B cell (primary cell): ENCODE data around the gene USP20. TPM values are rescaled to one million over a fixed set of nuclear protein-coding genes. Genes with fewer than 3 reads are reported as not detected.

Experiments
- ATAC-seq: fragments of 200-7000 bp; cut with Tn5 transposase; one replicate; pipeline ENCODE4 v1.10.0; 2021; ENCODE audit warnings: low read depth, mild to moderate bottlenecking, moderate number of reproducible peaks, moderate library complexity
- CTCF ChIA-PET: fragments of 350-600 bp; sonication (Branson Sonifier 250); formaldehyde crosslinking; loops from one replicate; lab custom pipeline; 2021; ENCODE audit warnings: antibody characterized with exemption, inconsistent platforms; lab: Charles Lee
- POLR2A ChIA-PET: fragments of 350-600 bp; sonication (Branson Sonifier 250); formaldehyde crosslinking; loops from one replicate; lab custom pipeline; 2021; ENCODE audit warnings: antibody characterized with exemption; lab: Charles Lee
- DNase-seq: peaks from one replicate; pipeline ENCODE4 v3.0.0; 2013
- H2AFZ ChIP-seq: 2 replicates; pipeline ENCODE4 v1.6.1; 2012; ENCODE audit warnings: mild to moderate bottlenecking, low read depth, low read length; ENCODE audit not compliant: insufficient read depth, poor library complexity, severe bottlenecking
- H3K27ac ChIP-seq, 2 donors: 1 replicate in 1 of 2; 2 replicates in 1 of 2; pipeline ENCODE4 v1.5.1; 2012 to 2013; ENCODE audit warnings: low read length in 2 of 2, mild to moderate bottlenecking in 2 of 2, moderate library complexity in 1 of 2
- H3K27me3 ChIP-seq, 4 experiments: fragments of 200-600 bp in 1 of 4; sonication (generic) in 1 of 4; replicated peaks in 1 of 4; 1 replicate in 2 of 4; 2 replicates in 2 of 4; pipeline versions ENCODE4 v1.6.1 to v1.7.0; 2013 to 2016; ENCODE audit warnings: low read length in 3 of 4, mild to moderate bottlenecking in 2 of 4, mixed read lengths in 1 of 4, moderate library complexity in 1 of 4; ENCODE audit not compliant: insufficient read depth in 4 of 4, control insufficient read depth in 3 of 4; ENCODE audit errors: control extremely low read depth in 1 of 4
- H3K36me3 ChIP-seq, 2 experiments: replicated peaks in 1 of 2; 1 replicate in 1 of 2; 2 replicates in 1 of 2; pipeline versions ENCODE4 v1.6.1 to v1.7.1; 2013; ENCODE audit warnings: low read length in 1 of 2; ENCODE audit not compliant: insufficient read depth in 2 of 2, control insufficient read depth in 1 of 2; ENCODE audit errors: control extremely low read depth in 1 of 2, extremely low read depth in 1 of 2
- H3K4me1 ChIP-seq, 2 donors: fragments of 200-600 bp in 1 of 2; sonication (generic) in 1 of 2; 1 replicate in 1 of 2; 2 replicates in 1 of 2; pipeline versions ENCODE4 v1.5.1 to v1.6.1; 2013 to 2017; ENCODE audit warnings: low read length in 2 of 2; ENCODE audit not compliant: control insufficient read depth in 2 of 2, insufficient read depth in 2 of 2
- H3K4me2 ChIP-seq: replicated peaks from 2 replicates; pipeline ENCODE3; 2012; ENCODE audit warnings: mild to moderate bottlenecking, low read depth, low read length; ENCODE audit not compliant: poor library complexity, severe bottlenecking
- H3K4me3 ChIP-seq, 5 experiments: fragments of 200-600 bp in 1 of 5; sonication (generic) in 1 of 5; 1 replicate in 3 of 5; 2 replicates in 2 of 5; pipeline versions ENCODE4 v1.5.1 to v1.7.0; 2011 to 2016; ENCODE audit warnings: low read length in 4 of 5, mild to moderate bottlenecking in 4 of 5, low read depth in 2 of 5, control low read depth in 1 of 5, moderate library complexity in 1 of 5; ENCODE audit not compliant: insufficient read depth in 1 of 5; ENCODE audit errors: control extremely low read depth in 1 of 5, extremely low read depth in 1 of 5
- H3K79me2 ChIP-seq: fragments of 200-600 bp; sonication (generic); one replicate; pipeline ENCODE4 v1.6.0; 2016; ENCODE audit warnings: low read length; ENCODE audit not compliant: control insufficient read depth, insufficient read depth
- H3K9ac ChIP-seq: fragments of 200-600 bp; sonication (generic); 2 replicates; pipeline ENCODE4 v1.6.1; 2017; ENCODE audit warnings: mild to moderate bottlenecking, low read length, moderate library complexity
- H3K9me3 ChIP-seq, 3 donors: one replicate each; pipeline versions ENCODE4 v1.6.1 to v1.7.1; 2013; ENCODE audit warnings: low read length in 2 of 3; ENCODE audit not compliant: control insufficient read depth in 2 of 3, insufficient read depth in 1 of 3; ENCODE audit errors: control extremely low read depth in 1 of 3
- H4K20me1 ChIP-seq: 2 replicates; pipeline ENCODE4 v1.6.0; 2012; ENCODE audit warnings: mild to moderate bottlenecking, low read length; ENCODE audit not compliant: insufficient read depth, control insufficient read depth, poor library complexity, severe bottlenecking
- H3K27ac Mint-ChIP-seq: one replicate; pipeline ENCODE4 v1.8.0; 2021; ENCODE audit warnings: mixed read lengths
- H3K27me3 Mint-ChIP-seq: one replicate; pipeline ENCODE4 v1.8.0; 2021; ENCODE audit warnings: mixed read lengths
- H3K4me1 Mint-ChIP-seq: one replicate; pipeline ENCODE4 v1.8.0; 2021; ENCODE audit warnings: mixed read lengths
- H3K4me3 Mint-ChIP-seq: one replicate; pipeline ENCODE4 v1.8.0; 2021; ENCODE audit warnings: mixed read lengths
- H3K9me3 Mint-ChIP-seq: one replicate; pipeline ENCODE4 v1.8.0; 2022; ENCODE audit warnings: mixed read lengths; ENCODE audit not compliant: insufficient read depth
- CTCF ChIP-seq: fragments of 200-600 bp; IDR thresholded peaks from one replicate; pipeline ENCODE4 v1.8.0; 2022; ENCODE audit warnings: antibody characterized with exemption, mild to moderate bottlenecking
- EZH2 ChIP-seq: IDR thresholded peaks from 2 replicates; pipeline ENCODE4 v1.6.1; 2012; ENCODE audit warnings: borderline replicate concordance, low read depth, mild to moderate bottlenecking, moderate library complexity, low read length; ENCODE audit not compliant: insufficient read depth, poor library complexity, severe bottlenecking
- WGBS: methylation state at CpG from one replicate; pipeline ENCODE4 v1.1.5; 2013; ENCODE audit warnings: missing lambda C conversion rate; ENCODE audit not compliant: insufficient coverage; 5-methylcytosine and 5-hydroxymethylcytosine counted together
- intact Hi-C: fragments of 100-400 bp; cut with micrococcal nuclease; formaldehyde crosslinking; loops from one replicate; pipeline ENCODE4 v1.10.0; 2022
- polyA plus RNA-seq: library from polyadenylated mRNA; depleted of rRNA; stranded (reverse); fragments of >200 nt; gene quantifications from 2 replicates; pipeline ENCODE4 v1.2.3, GENCODE V29; 2012
- total RNA-seq, 2 donors: library from RNA; stranded (reverse); fragments of 120-200 nt in 1 of 2; gene quantifications; 1 replicate in 1 of 2; 2 replicates in 1 of 2; pipeline versions ENCODE4 v1.2.3 to v1.2.4, GENCODE V29; 2013 to 2022

Gene USP20
- total and polyA plus RNA-seq, 2 donors (not counting 1 experiment from before 2014, with no cell fraction given): 49.5 to 72.6 TPM

GRCh38 chr9:129885018-129885669 is 49.9 kb downstream of the USP20 start:
- 4% methylated on average over 27 of the region's 27 CpGs for WGBS
- H3K4me3 Mint-ChIP-seq: peak overlapping the region; percentile 95
- Histone ChIP-seq H3K9me3 (peaks cover 0 to 8% (median 0%) of the 10 kb centered on the region in 3 donors), H3K36me3 (peaks cover 0 to 27% of the 10 kb centered on the region in 2 experiments), H2AFZ (peak overlapping the region; percentile 68), H3K27me3 (no peaks in the 10 kb centered on the region), H3K79me2 (peaks cover 18% of the 10 kb centered on the region), H3K4me2 (peak overlapping the region; percentile 99), H3K27ac (peak overlapping the region; percentile 75 to 90), H3K9ac (peak overlapping the region; percentile 85), H4K20me1 (no peaks in the 10 kb centered on the region), H3K4me1 (peaks cover 55 to 65% of the 10 kb centered on the region in 2 donors), H3K4me3 (peak overlapping the region; percentile 39 to 81 (median 65))
- DNase-seq (peak; percentile 71), ATAC-seq (no peak)
- peak overlapping the region; percentile 97 for H3K27ac Mint-ChIP-seq
- H3K27me3 Mint-ChIP-seq: no peaks in the 10 kb centered on the region
- peaks cover 65% of the 10 kb centered on the region for H3K4me1 Mint-ChIP-seq
- ChIA-PET CTCF (interaction anchor here (0.7 to 5.3 kb wide), 29 partner anchors 12 to 355 kb away, joined by 3 to 28 read pairs (median 3); partner anchors contain the start of genes C9orf78 and USP20), POLR2A (interaction anchor here (0.5 to 1.8 kb wide), 2 partner anchors 50 to 161 kb away, joined by 5 to 9 read pairs; partner anchors contain the start of genes C9orf78 and USP20)
- intact Hi-C loops: loop anchor here (2.0 to 5.0 kb wide), 4 partner anchors 47 to 357 kb away; no protein-coding TSS in a partner anchor
- TF ChIP-seq CTCF: no peak
- TF ChIP-seq EZH2: no peak
- H3K9me3 Mint-ChIP-seq: no peaks in the 10 kb centered on the region

GRCh38 chr9:129885670-129886106 is 50.4 kb downstream of the USP20 start:
- Mint-ChIP-seq H3K4me3 (peak overlapping the region; percentile 95), H3K27me3 (no peaks in the 10 kb centered on the region), H3K27ac (peak overlapping the region; percentile 97), H3K9me3 (no peaks in the 10 kb centered on the region), H3K4me1 (peaks cover 70% of the 10 kb centered on the region)
- ChIA-PET CTCF (interaction anchor here (0.6 to 5.3 kb wide), 28 partner anchors 12 to 354 kb away, joined by 3 to 28 read pairs (median 4); partner anchors contain the start of genes C9orf78 and USP20), POLR2A (interaction anchor here (0.5 to 1.8 kb wide), 4 partner anchors 21 to 161 kb away, joined by 5 to 9 read pairs (median 6); partner anchors contain the start of genes C9orf78 and USP20)
- Histone ChIP-seq H3K4me2 (peak overlapping the region; percentile 99), H3K27me3 (no peaks in the 10 kb centered on the region), H4K20me1 (no peaks in the 10 kb centered on the region), H3K4me1 (peaks cover 60 to 71% of the 10 kb centered on the region in 2 donors), H3K9ac (peak overlapping the region; percentile 85), H3K36me3 (peaks cover 0 to 22% of the 10 kb centered on the region in 2 experiments), H2AFZ (peak overlapping the region; percentile 68), H3K4me3 (peak overlapping the region; percentile 39 to 81 (median 65)), H3K9me3 (peaks cover 0 to 8% (median 0%) of the 10 kb centered on the region in 3 donors), H3K27ac (peak overlapping the region; percentile 75 to 90), H3K79me2 (peaks cover 18% of the 10 kb centered on the region)
- peak; percentile 90 for DNase-seq
- intact Hi-C loops: loop anchor here (2.0 to 5.0 kb wide), 4 partner anchors 47 to 357 kb away; no protein-coding TSS in a partner anchor
- ATAC-seq: peak; percentile 43
- WGBS: 0% methylated on average over 24 of the region's 27 CpGs
- TF ChIP-seq EZH2 (no peak), CTCF (peak; percentile 84)
